ENCODE data around the gene NTN5.

NTN5 gene

GRCh38 chr19:48685583-48685982 is 12.8 kb upstream of the NTN5 start:
- Histone ChIP-seq H3K27ac (ENCODE audit: low read depth, low read length) (no peak overlapping the region), H3K4me1 (ENCODE audit: control insufficient read depth, low read length) (no peaks in the 10 kb centered on the region), H3K36me3 (ENCODE audit: control insufficient read depth, low read length) (no peaks in the 10 kb centered on the region), H4K20me1 (ENCODE audit: control insufficient read depth, insufficient read depth, low read depth, low read length) (no peaks in the 10 kb centered on the region), H3K27me3 (ENCODE audit: control insufficient read depth, low read length) (no peaks in the 10 kb centered on the region; the same call in 1 of the 2 replicates), H3K4me2 (ENCODE audit: low read length) (no peak overlapping the region), H3K9me2 (replicated peaks; ENCODE audit: control insufficient read depth, low read length) (no peaks in the 10 kb centered on the region), H3K9me3 (ENCODE audit: control insufficient read depth, insufficient read depth, low read length) (no peaks in the 10 kb centered on the region), H3K79me2 (ENCODE audit: control insufficient read depth, low read length) (no peaks in the 10 kb centered on the region), H3K4me3 (ENCODE audit: low read length) (no peak overlapping the region), H3F3A (ENCODE audit: control insufficient read depth, insufficient read depth) (no peaks in the 10 kb centered on the region)
- TF ChIP-seq EZH2phosphoT487 (IDR thresholded peaks at IDR 0.05; ENCODE audit: borderline replicate concordance, low read length) (no peak), CTCF (IDR thresholded peaks at IDR 0.05; ENCODE audit: low read depth, low read length, poor library complexity, severe bottlenecking) (no peak)

GRCh38 chr19:48683349-48683748 is 10.5 kb upstream of the NTN5 start:
- H3K36me3 ChIP-seq (ENCODE audit: control insufficient read depth, low read length), result no peaks in the 10 kb centered on the region
- H4K20me1 ChIP-seq (ENCODE audit: control insufficient read depth, insufficient read depth, low read depth, low read length), result no peaks in the 10 kb centered on the region
- H3K27me3 ChIP-seq (ENCODE audit: control insufficient read depth, low read length), result no peaks in the 10 kb centered on the region; the same call in 1 of the 2 replicates
- H3K27ac ChIP-seq (ENCODE audit: low read depth, low read length), result no peak overlapping the region
- no peaks in the 10 kb centered on the region for H3F3A ChIP-seq (ENCODE audit: control insufficient read depth, insufficient read depth)
- no peak for TF ChIP-seq EZH2phosphoT487 (IDR thresholded peaks at IDR 0.05; ENCODE audit: borderline replicate concordance, low read length)
- no peak for TF ChIP-seq CTCF (IDR thresholded peaks at IDR 0.05; ENCODE audit: low read depth, low read length, poor library complexity, severe bottlenecking)
- H3K9me2 ChIP-seq (replicated peaks; ENCODE audit: control insufficient read depth, low read length), result no peaks in the 10 kb centered on the region
- no peaks in the 10 kb centered on the region for H3K79me2 ChIP-seq (ENCODE audit: control insufficient read depth, low read length)
- no peaks in the 10 kb centered on the region for H3K4me1 ChIP-seq (ENCODE audit: control insufficient read depth, low read length)
- H3K4me3 ChIP-seq (ENCODE audit: low read length), result no peak overlapping the region
- no peak overlapping the region for H3K4me2 ChIP-seq (ENCODE audit: low read length)
- H3K9me3 ChIP-seq (ENCODE audit: control insufficient read depth, insufficient read depth, low read length), result no peaks in the 10 kb centered on the region

- H3K79me2 ChIP-seq (ENCODE audit: control insufficient read depth, low read length), result no peaks in the 10 kb centered on the region
- no peaks in the 10 kb centered on the region for H3K9me3 ChIP-seq (ENCODE audit: control insufficient read depth, insufficient read depth, low read length)
- no peaks in the 10 kb centered on the region for H4K20me1 ChIP-seq (ENCODE audit: control insufficient read depth, insufficient read depth, low read depth, low read length)
- no peak overlapping the region for H3K4me3 ChIP-seq (ENCODE audit: low read length)
- H3K27me3 ChIP-seq (ENCODE audit: control insufficient read depth, low read length), result no peaks in the 10 kb centered on the region; the same call in 1 of the 2 replicates
- H3K4me1 ChIP-seq (ENCODE audit: control insufficient read depth, low read length), result no peaks in the 10 kb centered on the region
- no peak overlapping the region for H3K27ac ChIP-seq (ENCODE audit: low read depth, low read length)
- H3K36me3 ChIP-seq (ENCODE audit: control insufficient read depth, low read length), result no peaks in the 10 kb centered on the region
- H3F3A ChIP-seq (ENCODE audit: control insufficient read depth, insufficient read depth), result no peaks in the 10 kb centered on the region
- no peaks in the 10 kb centered on the region for H3K9me2 ChIP-seq (replicated peaks; ENCODE audit: control insufficient read depth, low read length)
- no peak overlapping the region for H3K4me2 ChIP-seq (ENCODE audit: low read length)
- TF ChIP-seq EZH2phosphoT487 (IDR thresholded peaks at IDR 0.05; ENCODE audit: borderline replicate concordance, low read length), result no peak
- TF ChIP-seq CTCF (IDR thresholded peaks at IDR 0.05; ENCODE audit: low read depth, low read length, poor library complexity, severe bottlenecking), result no peak
Measured at GRCh38 chr19:48681127-48681470, 8.3 kb upstream of the NTN5 start.
